GM21367 (cell line): ENCODE data around the gene PARD3.

ENCODE experiments used
- ATAC-seq: cut with Tn5 transposase; IDR thresholded peaks from one replicate; pipeline ENCODE4 v1.9.1; 2021; ENCODE audit not compliant: unreplicated experiment

Gene PARD3

DNA sequence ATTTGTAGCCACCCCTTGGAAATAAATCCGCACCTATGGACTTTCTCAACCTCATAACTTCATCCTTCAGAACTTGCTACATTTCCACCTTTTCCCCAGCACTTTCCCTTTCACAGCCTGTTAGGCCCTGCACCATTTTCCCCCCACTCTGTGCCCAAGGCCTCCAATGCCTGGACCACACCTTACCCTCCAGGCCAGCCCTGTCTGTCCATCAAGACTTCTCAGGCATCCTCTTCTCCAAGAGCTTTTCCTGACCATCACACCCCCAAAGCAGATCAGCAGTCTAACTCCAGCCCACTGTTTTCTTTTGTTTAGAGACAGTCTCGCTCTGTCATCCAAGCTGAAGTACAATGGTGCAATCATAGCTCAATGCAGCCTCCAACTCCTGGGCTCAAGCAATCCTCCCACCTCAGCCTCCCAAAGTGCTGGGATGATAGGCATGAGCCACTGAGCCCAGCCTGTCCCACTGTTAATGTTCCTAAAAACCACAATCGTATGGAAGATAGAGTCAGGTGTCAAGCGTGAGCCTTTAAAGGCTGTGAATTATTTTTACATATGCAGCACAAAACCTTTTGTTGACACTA, 116.8 kb downstream of the PARD3 start:
- no peak for ATAC-seq

- no peak for ATAC-seq
These were observed 117.5 kb downstream of the PARD3 start for GRCh38 chr10:34697351-34698247.

DNA sequence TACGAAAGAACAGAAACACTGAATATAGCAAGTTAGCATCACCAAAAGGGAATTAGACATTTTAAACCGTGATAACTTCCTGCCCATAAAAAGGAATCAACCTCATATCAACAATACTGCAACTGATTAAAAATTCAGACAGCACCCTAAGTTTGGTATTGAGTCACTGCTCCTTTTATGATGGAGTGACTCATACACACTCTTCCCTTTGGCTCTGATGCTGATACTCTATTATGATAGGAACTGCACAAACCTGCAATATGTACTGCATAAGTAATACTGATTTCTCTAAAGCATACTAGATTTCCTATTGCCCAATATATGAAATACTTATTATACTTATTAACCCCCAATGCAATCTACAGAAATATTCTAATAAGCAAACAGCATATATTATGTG, 118.7 kb downstream of the PARD3 start:
- no peak for ATAC-seq

DNA sequence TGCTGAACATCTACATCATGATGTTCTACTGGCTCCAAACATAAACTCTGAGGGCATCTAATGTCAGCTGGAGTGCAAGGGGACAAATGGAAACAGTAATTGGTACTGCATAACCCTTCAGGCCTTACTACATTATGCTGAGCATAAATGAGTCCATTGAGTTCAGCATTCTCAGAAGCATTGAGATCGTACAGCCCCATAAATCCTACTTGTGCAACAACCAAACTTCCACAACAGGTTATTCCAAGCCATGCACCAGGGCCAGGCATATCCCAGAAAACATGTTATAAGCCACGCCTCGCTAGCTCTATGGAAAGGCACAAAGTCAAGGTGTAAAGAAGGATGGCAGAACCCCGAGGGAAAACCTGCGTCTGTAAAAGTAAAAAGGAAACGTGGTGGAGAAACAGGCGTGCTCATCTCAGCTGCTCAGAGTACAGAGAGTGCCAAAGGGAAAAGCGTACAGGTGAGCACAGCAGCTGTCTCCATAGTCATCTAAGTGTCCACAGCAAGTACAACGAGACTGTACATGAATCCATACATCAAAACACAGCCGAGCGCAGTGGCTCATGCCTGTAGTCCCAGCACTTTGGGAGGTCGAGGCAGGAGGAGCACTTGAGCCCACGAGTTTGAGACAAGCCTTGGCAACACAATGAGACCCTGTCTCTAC, 124.6 kb downstream of the PARD3 start:
- no peak for ATAC-seq

DNA sequence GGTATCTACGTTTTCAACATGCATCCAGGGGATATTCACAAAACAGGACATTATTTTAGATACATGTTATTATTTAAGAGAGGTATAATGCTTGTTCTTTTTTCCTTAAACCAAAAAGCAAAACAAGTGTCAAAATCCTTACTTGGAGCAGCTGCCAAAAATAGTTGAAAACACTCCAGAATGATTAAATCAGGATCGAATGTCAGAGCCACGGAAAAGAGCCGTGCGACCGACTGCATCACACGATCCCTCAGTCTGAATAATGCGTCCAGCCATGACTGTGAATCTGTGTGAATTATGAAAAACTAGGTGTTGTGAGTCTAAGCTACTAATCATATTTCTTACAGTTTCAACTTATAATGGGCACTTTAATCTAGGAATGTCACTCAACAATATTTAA, 126.0 kb downstream of the PARD3 start:
- no peak for ATAC-seq

GRCh38 chr10:34687434-34688210, 127.5 kb downstream of the PARD3 start:
- ATAC-seq: no peak

DNA sequence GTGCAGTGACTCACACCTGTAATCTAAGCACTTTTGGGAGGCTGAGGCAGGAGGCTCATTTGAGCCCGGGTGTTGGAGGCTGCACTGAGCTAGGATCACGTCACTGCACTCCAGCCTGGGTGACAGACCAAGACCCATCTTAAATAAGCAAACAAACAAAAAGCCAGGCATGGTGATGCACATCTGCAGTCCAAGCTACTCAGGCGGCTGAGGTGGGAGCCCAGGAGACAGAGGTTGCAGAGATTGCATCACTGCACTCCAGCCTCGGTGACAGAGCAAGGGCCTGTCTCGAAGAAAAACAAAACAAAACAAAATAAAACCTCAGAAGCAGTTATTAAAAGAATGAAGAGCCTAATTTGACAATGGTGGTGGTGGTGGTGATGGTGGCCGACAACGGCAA, 132.5 kb downstream of the PARD3 start:
- ATAC-seq: no peak

GRCh38 chr10:34681933-34682332, 133.2 kb downstream of the PARD3 start:
- ATAC-seq: no peak

DNA sequence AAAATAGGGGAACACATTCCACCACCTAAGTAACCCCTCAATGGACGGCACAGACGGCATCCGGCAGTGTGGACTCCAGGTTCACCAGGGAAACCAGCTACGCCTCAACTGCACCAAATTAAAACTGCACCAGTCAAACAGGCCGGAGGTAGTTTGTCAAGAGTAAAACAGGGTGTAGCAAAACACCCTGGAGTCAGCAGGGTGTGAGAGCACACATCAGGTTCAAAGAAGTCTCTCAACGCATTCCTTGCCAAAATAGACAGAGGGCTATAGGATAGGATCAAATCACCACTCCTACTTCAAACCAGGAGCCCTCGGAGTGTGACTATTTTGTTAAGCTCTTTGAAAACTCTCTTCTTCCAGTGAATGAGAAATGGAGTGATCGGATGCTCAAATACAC, 135.9 kb downstream of the PARD3 start:
- ATAC-seq: no peak

GRCh38 chr10:34677591-34677990, 137.5 kb downstream of the PARD3 start:
- no peak for ATAC-seq

- ATAC-seq: no peak
These were observed 138.0 kb downstream of the PARD3 start for GRCh38 chr10:34677132-34677531.

- no peak for ATAC-seq
These were observed 140.9 kb downstream of the PARD3 start for GRCh38 chr10:34674176-34674575.

- ATAC-seq: no peak
These were observed 145.0 kb downstream of the PARD3 start for GRCh38 chr10:34670081-34670480.

GRCh38 chr10:34669079-34669478, 146.0 kb downstream of the PARD3 start:
- no peak for ATAC-seq

DNA sequence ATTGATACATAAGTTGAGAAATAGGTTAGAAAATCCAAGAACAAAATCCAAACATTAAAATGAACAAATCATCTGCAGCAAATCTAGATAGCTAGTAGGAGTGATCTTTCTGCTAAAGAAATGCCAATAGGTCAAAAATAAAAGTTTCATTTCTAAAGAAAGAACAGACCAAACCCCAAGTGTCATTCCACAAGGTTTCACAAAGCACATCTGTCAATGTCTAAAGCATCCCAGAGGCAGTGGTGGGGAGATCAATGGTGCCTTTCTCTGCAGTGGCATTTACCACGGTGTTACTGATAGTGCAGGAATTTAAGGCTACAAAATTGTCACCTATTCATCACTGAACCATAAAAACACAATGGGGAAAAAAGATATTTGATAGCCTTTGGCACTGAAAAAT, 147.9 kb downstream of the PARD3 start:
- ATAC-seq: no peak

- peak; percentile 56 for ATAC-seq
These were observed 148.9 kb downstream of the PARD3 start for GRCh38 chr10:34666008-34666704.

DNA sequence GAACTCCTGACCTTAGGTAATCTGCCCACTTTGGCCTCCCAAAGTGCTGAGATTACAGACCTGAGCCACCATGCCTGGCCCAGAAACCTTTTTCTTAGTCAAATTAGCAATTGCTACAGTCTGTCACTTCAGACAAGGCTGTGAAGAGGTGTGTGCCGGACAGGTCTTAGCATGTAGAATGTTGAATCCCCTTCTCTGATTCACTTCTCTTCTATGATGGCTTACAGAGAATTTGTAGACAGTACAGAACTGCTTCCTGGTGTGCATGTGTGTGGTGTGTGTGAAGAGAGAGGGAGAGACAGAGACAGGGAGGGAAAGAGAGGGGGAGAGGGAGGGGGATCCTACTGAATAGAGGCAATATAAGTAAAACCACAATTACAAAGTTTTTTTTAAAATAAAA, 150.4 kb downstream of the PARD3 start:
- ATAC-seq: no peak

DNA sequence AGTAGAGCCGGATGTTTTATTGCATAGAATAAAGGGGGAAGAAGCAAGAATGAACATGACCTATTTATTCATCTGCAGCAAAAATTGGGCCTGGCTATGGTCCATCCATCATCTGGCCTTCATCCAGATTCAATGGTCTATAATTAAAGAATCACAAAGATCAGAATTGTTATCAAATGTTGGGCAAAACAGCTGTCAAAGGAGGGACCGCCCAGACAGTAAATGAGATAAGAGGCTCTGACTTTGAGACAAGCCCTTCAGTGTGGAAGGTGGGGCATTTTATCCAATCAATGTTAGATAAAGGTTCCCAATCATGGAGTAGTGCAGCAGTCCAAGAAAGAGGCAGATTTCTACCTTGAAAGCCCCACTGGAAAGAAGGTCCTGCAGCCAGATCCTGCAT, 153.5 kb downstream of the PARD3 start:
- no peak for ATAC-seq

GRCh38 chr10:34658934-34659333, 156.2 kb downstream of the PARD3 start:
- ATAC-seq: no peak

DNA sequence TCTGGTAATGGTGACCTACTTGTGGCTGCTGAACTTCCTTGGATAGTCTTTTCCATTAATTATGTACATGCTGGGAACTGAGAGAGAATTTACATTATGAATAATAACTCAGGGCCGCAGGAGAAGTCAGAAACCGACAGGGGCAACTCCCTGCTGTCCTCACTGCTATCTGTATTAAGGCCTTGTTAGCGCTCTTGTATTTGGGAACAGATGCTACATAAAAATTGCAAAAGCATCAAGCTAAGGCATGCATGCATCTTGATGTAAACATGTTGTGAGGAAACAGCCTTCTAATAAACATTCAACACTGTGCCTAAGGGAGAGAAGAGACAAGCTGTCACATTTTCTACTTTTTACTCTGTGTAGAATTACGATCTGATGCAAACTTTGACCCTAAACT, 158.4 kb downstream of the PARD3 start:
- ATAC-seq: no peak
